ENCODE measurements around the gene SENP8.
"Not testable (repeated sequence)": the region's sequence is repeated elsewhere in the genome, so short reads cannot be mapped to it uniquely, and the experiment has no call there.

SENP8 gene

DNA sequence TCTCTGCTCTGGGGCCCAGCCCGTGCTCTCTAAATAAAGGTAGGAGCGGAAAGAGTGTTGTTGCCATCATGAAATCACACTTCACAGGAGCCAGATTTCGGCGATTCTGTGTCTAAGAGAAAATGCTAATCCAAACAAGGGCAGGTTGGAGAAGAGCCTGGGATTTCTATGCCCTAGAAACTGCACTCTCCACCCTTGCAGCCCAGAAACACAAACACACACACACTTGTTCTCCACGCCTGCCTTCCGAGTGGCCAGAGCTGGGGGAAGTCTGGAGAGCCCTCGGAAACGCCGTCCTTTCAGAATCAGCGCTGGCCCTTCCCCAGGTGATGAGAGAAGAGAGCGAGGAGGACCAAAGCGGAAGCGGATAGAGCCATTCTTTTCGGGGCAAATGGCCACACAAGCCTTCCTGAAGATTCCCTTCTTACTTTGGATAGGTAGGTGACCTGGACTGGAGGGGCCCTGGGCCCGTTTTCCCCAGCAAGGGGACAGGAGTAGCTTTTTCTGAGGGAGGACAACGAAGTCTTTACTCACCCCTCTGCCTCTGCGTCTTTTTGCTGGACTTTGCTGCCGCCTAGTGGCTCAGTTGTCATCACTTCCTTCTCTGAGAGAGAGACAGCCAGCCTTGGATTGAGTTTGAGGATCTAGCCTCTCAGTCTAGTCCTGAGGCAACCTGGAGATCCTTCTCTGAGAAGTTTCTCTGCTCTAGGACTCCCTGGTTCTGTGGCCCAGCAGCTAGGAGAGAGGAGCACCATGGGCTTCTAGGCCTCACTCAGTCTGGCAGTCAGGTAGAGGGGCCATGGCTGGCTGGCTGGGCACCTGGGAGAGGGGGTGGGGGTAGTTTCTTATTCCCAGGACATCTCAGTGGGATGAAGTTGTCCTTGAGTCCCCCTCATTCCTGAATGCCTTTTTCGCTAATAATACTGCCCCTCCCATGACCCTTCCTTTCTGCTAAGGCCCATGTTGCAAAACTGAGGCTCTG lies 37.7 kb downstream of the SENP8 start:
- peak; percentile 75 for DNase-seq

DNA sequence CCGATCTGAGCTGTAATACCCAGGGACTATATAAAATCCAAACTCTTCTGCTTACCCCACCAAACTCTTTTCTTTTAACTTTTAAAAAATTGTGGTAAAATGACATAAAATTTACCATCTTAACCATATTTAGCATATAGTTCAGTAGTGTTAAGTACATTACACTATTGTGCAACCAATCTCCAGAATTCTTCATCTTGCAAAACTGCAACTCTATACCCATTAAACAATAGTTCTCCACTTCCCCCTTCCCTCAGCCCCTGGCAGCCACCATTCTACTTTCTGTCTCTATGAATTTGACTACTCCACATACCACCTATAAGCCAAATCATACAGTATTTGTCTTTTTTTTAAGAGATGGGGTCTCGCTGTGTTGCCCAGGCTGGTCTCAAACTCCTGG lies 38.7 kb downstream of the SENP8 start:
- DNase-seq = no peak

- no peak for DNase-seq
These were observed 42.6 kb downstream of the SENP8 start for GRCh38 chr15:72160696-72161245.

- no peak for DNase-seq
These were observed 43.3 kb downstream of the SENP8 start for GRCh38 chr15:72161361-72162132.

- no peak for DNase-seq
These were observed 44.4 kb downstream of the SENP8 start for GRCh38 chr15:72162569-72162968.

DNA sequence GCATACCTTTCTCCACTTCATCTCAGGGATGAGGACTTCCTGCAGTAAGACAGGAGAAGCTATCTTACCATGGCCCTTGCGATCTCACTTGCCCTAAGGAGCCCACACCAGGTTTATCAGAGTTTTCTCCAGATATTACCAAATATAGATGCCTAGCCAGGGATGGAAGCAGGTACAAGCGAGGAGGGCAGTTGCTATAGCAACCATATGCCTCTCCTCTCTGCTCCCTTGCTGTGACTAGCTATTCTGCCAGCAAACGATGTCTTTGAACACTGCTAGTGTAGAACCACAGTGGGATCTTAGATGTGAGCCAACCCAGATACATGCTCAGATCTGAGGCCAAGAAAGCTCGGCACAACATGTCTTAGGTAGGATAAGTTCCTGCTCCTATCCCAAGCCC lies 45.5 kb downstream of the SENP8 start:
- DNase-seq = no peak

DNA sequence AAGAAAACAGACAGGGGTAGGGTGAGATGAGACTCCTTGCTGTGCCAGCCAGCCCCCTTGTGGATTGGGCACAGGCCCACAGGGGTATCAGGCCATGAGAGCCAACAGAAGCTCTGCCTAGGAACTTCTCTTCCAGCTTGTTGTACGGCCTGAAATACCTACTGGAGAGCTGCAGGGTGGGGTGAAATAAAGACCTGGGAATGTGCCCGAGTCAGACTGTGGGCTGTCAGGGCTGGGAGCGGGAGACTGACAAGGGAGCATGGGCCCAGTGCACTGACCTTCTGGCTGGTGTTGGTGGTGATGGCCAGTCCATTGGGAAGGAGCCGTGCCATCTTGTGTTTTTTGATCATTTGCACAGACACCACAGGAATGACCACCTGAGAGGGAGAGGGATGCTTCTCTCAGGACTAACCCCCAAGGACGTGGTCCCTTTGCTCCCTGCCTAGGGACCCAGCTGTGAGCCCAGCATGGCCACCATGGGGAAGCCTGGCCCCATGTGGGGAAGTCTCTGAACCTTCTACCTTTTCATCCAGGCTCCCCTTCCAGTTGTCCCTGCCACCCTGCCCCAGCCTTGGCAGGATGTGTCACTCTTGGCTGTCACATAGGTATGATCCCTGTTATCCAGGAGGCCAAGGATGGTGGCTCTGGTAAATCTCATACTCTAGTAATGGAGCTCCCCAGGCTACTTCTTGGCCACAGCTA lies 48.7 kb downstream of the SENP8 start:
- DNase-seq = no peak

- no peak for DNase-seq
These were observed 49.2 kb downstream of the SENP8 start for GRCh38 chr15:72167445-72167844.

GRCh38 chr15:72168131-72168807 lies 50.1 kb downstream of the SENP8 start:
- DNase-seq = peak; percentile 49

GRCh38 chr15:72168808-72169190 lies 50.6 kb downstream of the SENP8 start:
- DNase-seq = no peak

GRCh38 chr15:72169236-72169920 lies 51.2 kb downstream of the SENP8 start:
- DNase-seq = no peak

DNA sequence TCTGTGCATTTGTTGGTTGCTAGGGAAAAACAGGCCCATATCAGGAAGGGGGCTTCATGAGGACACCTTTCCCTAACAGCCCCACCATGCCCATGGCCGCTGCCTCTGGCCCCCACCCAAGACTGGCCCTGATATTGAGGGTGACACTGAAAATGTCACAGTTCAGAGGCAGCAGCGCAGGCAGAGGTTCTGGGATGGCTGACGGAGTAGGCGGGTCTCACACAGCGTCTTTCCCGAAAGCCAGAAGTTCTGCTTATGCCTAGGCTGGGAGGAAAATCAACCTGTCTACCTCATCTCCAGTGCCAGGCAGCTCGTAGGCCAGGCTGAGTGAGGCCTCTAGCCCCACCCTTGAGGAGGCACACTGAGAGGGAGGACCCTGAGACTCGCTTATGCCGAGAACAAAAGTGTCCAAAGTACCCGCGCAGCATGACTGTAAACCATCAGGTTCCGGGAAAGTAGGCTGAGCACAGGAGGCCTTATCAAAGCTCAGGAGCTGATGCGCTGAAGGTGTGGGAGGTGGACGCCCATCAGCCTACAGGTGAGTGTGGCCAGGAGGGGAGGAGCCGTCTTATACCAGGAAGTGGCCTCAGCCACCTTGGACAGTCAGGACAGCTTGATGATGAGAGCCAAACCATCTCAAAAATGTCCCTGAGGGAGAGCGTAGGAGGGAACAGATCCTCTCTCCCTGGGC lies 51.9 kb downstream of the SENP8 start:
- no peak for DNase-seq

DNA sequence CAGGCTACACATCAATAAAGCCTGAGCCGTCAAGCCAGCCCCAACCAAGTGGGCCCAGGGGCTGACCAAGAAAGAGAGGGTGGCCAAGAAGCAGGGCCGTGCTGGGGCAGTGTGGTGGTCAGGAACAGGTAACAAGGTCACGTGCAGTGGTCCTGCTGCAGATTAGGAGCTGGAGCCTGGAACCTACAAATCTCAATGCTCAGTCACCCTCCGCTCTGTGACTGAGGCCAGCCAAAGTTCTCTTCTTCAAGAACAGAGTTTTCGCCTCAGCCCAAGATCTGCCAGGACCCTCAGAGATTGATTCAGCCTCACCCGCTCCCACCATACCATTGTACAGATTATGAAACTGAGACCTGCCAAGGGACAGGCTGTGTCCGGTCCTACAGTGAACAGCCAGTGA lies 52.5 kb downstream of the SENP8 start:
- DNase-seq = no peak

GRCh38 chr15:72171978-72172377 lies 53.8 kb downstream of the SENP8 start:
- not testable (repeated sequence) for DNase-seq

GRCh38 chr15:72172796-72173195 lies 54.6 kb downstream of the SENP8 start:
- no peak for DNase-seq

DNA sequence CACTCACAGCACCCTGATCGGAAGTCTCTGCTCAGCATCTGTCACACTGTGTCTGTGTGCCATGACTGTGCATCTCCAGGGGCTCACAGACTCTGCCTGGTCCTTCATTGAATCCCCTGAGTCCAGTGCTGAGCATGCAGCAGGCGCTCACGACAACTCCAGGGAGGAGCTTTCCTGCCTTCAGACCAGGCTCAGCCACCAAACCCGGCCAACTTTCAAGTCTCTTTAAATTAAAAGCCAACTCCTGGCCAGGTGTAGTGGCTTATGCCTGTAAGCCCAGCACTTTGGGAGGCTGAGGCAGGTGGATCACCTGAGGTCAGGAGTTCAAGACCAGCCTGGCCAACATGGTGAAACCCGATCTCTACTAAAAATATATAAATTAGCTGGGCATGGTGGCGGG lies 55.2 kb downstream of the SENP8 start:
- no peak for DNase-seq

GRCh38 chr15:72173864-72174550 lies 55.8 kb downstream of the SENP8 start:
- DNase-seq = no peak

DNA sequence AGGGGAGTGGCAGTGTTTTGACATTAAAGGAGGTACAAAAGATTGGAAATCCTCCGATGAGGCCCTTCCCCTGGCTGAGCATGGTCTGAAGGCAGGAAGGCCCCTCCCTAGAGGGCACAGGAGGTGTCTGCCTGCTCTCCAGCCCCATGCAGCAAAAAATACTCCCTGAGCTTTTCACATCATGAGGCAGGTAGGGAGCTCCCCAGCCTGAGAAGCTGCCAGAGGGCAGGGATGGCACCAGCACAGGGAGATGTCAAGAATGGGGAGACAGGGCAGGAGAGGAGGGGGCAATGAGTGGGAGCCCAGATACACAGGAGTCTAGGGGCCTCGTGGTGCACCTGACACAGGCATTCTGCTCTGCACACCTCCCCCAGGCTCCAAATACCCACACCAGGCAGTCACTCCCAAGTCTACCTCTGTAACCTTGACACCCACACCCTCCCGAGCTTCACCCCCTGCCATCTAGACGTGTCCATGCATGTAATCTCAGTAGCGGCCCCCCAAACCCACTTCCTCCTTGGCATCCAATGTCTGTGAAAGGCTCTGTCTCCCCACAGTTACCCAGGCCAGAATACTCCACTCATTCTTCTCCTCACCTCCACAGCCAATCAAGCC lies 56.5 kb downstream of the SENP8 start:
- DNase-seq = no peak

GRCh38 chr15:72175186-72176044 lies 57.2 kb downstream of the SENP8 start:
- no peak for DNase-seq
